HG02588 (cell line): ENCODE measurements around the gene RAI14.

Experiments used
- ATAC-seq: cut with Tn5 transposase; IDR thresholded peaks from one replicate; pipeline ENCODE4 v1.9.1; 2021; ENCODE audit warnings: mild to moderate bottlenecking, moderate library complexity; ENCODE audit not compliant: unreplicated experiment

RAI14 gene

DNA sequence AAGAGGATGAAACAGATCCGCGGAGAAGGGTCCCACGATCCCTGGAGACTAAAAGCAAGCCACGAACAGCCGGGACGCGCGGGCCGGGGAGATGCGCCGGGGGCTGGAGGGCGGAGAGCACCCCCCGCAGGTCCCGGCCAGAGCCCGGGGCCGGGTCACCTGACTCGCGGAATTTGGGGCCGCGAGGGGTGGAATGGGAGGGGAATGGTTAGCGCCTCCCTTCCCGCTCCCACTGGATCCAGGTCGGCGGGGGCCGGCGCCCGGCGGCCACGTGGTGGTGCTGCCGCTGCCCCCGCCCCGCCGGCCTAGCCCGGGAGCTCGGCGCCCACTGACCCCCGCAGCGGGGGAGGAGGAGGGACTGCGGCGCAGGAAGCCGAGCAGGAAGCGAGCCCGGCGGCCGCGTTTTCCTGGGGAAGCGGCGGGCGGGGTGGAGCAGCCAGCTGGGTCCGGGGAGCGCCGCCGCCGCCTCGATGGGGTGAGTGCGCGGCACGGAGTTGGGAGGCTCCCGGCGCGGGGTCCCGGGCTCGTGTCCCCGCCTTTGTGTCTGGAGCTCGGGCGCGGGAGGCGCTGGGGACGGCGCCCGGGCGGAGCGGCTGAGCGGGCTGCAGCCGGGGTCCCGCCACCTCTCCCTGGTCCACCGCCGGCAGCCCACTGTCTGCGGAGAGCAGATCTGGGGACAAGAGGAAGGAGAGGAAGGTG is at the start of gene RAI14:
TSS of gene RAI14 (plus strand) at position 328 of the 699 bp plus-strand sequence. CDS start 30,592 bp downstream, outside the sequence.
- ATAC-seq = no peak

DNA sequence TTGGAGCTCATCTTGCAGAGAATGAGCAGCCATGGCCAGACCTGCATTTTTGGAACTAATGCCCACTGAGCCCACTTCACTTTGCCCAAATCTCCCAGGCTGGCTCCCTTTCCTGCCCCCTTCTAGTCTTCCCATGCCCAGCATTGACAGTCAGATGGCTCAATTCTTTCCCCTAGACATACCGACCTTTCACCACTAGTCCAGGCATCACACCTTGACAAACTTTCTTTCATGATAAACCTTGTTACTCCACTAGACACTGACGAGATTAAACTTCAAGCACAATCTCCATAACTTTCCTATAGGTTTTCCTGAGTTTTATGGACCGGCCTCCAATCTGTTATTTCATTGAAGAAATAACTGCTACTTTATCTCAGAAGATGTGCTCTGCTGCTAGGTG is 47.8 kb upstream of the RAI14 start:
- ATAC-seq = no peak

DNA sequence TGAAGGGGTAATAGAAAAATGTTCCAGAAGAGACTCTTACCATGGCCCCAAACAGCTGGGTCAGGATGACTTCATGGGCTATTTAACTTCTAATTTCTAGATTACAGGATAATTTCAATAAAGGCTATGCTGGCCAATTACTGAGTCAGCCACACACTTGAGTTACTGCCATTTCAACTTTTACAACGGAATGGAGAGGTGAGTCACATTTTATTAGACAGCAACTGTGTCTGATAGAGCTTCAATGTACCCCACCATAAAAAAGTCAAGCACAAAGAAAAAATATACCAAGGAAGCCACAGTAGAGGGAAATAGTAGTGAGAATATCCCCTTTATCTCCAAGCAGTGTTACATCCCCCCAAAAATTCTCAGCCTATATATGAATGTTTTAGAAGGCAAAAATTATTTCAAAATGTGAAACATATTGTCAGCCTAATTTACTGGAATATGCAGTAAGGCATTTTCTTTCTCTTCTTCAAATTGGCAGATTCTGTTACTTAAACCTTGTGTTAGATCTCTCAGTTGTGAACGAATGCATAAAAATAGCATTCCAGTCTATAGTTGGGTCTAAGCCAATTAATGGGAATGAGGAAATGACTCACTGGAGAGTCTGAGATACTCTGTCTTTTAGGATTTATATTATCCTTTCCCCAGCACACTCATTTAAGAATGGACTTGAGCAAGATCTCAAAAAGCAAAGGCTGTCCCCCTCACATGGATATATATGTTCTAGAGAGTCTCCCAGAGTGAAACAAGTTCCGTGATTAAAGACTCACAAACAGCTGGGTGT is 47.1 kb upstream of the RAI14 start:
- no peak for ATAC-seq

DNA sequence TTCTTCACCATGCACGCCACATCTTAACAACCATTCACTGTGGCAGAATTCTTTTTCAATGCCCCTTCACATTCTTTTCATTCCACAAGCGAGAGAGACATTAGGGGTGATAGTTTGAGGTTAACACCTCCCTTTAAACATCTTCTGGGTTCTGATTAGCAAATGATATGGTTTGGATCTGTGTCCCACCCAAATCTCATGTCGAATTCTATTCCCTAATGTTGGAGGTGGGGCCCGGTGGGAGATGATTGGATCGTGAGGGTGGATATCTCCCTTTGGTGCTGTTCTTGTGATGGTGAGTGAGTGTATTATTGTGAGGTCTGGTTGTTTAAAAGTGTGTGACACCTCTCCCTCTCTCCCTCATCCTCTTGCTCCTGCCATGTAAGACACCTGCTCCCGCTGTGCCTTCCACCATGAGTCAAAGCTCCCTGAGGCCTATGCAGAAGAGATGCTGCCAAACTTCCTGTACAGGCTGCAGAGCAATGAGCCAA is 46.1 kb upstream of the RAI14 start:
- no peak for ATAC-seq

DNA sequence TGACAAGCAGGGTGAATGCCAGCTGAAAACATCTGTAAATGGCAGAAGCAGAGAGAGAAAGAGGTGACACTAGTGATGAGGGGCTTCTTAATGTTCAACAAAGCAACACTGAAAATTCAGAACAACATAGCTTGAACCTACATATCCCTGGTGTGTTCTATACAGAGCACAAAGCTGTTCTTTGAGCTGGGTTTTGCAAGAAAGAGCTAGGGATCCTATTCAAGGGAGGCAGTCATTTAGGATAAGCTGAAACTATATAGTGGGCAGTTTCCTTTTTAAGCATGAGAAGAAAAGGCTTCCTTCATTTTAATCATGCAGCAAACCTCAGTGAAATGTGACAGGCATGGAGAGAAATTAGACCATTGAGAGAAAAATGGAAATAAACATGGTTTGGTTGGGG is 45.6 kb upstream of the RAI14 start:
- ATAC-seq = no peak

DNA sequence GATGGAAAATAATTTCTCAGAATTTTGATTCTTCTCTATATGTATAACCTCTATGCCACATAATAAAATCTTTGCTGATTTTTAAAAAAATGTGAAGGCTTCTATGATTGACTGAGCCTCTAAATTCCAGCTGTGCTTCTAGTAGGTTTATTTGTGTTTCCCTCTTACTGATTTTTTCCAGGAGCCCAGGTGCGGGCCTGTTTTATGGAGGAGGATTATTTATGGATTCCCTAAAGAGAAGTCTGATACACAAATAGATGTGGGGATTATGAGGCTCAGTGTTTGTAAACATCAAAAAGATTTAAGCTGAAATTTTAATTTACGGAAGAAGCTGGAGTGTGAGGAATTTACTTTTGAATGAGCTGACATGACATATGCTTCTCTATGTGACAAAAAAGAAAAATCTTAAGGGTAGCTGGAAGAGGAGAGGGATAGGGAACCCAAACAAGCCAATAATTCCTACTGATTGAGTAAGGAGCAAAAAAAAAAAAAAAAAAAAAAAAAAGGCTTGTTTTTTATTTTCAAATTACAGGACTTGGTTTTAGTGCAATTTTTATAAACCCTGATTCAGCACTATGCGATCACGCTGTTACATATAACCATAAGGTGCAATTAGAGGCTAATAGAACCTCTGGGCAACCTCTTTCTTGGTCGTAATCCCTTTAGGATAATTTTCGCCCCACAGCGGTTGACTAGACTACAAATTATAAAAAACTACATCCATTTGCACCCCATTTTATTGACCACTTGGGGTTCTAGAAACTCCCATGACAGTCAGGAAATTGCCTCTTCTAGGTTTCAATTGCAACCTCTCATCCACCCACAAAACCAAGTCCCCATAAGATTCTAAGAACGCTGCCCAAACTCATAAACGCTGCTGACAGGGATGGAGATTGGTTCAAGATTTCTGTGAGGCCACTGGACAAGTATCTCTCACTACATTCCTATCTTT is 44.4 kb upstream of the RAI14 start:
- no peak for ATAC-seq

DNA sequence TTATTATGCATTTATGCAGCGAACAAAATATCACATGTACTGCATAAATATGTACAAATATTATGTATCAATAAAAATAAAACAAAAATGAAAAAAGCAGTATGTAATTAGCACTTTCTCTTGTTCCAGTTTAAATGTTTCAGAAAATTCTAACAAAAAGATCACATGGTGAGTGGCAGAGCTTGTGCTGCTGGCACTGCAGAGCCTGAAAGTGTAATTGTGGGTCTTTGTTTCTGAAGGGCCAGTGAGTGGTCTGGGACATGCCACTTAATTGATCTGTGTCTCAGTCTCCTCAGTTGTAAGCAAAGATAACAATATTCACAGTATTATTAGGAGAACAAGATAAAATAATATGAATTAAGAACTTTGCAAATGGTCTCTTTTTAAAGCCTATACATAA is 39.5 kb upstream of the RAI14 start:
- ATAC-seq = no peak

DNA sequence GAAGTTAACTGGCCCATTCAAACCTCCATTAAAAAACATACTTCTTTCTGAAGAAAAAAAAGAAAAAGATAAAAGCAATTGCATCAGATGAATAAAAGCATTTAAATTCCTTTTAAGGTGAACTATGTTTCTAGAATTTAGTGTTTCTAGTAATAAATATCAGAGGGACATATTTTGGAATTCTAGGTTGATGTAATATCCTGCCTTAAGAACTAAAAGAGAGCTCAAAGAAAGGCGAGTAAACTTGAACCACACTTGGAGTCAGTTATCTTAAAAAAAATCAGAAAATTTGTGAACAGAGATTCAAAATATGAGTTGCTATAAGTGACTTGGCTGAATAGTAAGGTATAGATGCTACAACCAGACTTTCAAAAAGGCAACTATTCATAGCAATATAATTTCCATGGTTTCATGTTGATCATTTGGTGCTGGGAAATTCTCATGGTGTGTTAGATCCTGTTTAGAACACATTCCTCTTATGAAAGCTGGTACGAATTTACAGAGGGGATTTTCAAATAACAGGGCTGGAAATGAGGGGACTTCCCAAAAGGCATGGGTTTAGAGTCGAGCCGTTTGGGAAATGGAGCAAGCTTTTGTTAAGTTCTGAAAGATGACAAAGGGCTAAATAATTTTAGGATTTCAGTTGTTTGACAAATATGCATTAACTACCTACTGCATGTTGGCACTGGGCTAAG is 37.6 kb upstream of the RAI14 start:
- no peak for ATAC-seq

DNA sequence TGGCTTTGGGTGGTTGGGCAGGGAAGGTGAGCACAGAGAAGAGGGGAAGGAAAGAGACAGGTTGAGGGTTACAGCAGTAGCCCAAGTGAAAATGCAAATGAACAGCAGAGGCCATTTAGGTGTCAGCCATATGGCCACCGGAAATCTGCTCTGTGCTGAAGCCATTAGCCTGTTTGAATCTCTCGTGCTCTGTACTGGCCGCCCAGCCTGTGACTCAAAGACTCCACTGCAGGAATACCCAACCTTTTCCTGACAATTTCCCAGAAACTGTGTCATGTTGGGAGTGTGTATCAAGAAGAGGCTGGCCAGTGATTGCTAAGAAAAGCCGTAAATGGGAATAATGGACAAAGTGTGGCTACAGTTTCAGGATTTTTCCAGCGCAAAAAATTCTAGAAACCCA is 35.9 kb upstream of the RAI14 start:
- no peak for ATAC-seq

DNA sequence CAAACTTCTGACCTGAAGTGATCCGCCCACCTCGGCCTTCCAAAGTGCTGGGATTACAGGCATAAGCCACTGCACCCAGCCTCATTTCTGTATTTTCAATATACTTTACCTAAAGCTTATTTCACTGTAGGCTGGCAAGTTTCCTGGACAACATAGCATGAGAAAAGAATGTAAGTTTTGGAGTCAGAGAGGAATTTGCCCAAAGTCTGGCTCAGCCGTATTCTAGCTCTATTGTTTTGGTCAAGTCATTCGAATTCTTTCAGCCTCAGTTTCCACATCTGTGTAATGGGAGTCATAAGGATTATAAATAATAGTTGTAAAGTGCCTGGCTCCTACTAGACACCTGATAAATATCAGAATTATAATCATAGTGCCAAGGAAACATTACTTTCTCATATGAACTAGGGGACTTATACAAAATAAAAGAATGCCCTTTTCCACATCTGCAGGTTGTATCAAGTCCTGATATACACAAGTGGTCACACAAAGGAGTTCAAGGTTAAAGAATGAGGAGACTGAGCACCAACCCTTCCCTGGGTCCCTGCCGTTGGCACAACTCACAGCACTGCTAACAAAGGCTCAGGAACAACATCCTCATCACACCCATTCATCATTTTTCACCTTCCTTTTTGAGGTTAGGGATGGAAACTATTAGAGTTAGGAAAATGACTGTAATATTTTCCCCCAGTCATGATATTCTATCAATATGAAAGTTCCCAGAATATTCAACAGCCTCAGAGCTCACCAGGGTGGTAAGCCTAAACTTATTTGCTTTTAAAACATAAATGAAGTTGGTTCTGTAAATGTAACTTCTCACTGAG is 34.6 kb upstream of the RAI14 start:
- ATAC-seq = no peak

DNA sequence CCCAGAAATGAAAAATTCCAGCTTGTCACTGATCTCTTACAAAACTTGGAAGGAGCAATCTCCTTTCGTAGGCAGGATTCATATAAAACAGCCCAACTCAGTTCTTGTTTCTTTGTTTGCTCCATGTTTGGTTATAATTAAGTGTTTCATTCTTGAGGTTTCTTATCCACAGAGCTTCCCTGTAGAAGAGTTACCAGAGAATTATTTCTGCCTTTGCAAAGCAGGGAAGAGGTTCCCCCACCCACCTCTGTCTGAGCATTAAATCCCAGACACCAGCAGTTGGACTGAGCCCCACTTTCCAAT is 34.1 kb upstream of the RAI14 start:
- ATAC-seq = no peak

DNA sequence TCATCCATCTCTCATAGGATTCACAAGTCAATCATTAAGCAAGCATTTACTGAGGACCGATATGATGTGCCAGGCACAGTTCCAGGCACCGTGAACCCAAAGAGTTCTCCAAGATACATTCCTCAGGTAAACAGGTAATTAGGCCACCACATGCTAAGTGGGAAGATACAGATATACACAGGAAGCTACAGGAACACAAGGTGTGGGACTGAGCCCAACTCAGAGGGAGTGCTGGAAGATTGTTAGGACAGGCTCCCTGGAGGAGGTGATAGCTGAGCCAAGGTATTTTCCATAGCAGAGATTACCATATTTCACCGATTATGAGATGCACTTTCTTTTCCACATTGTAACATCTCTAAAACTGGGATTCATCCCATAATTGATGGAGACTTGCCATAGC is 31.4 kb upstream of the RAI14 start:
- no peak for ATAC-seq

DNA sequence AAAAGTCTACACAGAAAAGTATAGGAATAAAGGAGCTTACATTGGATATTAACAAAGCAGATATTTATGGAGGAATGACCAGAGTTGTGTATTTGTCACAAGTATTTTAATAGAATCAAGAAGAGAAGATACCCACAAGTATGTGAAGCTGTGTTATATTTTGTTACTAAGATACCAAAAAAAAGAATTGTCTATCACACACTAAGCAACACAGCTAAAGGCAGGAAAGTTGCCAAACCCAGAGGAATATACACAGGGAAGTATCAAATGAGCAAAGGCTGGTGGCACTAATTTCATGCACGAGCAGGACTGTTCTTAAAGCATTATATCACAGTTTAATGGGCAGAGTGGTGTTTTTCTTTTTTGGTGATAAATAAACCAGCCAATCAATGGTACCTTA is 30.9 kb upstream of the RAI14 start:
- ATAC-seq = no peak

DNA sequence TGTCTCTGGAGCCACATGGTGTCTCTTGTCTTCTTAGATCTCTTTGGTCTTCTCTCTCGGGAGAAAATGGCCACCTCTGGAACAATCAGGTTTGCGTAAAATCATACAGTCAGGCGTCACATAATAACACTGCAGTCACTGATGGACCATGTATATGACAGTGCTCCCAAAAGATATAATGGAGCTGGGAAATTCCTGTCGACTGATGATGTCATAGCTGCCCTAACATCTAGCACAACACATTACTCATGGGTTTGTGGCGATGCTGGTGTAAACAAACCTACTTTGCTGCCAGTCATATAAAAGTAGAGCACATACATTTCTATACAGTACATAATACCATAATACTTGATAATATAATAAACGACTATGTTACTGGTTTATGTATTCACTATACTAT is 30.1 kb upstream of the RAI14 start:
- ATAC-seq = no peak

DNA sequence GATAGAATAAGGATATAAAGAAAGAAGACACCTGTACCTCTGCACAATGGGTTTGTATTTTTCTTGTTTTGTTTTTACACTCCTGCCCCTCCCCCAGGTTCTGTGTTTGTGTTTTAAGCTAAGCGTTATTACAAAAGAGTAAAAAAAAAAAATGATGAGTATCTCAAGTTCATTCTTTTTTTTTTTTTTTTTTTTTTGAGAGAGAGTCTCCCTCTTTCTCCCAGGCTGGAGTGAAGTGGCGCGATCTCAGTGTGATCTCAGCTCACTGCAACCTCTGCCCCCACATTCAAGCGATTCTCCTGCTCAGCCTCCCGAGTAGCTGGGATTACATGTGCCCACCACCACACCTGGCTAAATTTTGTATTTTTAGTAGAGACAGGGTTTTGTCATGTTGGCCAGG is 29.4 kb upstream of the RAI14 start:
- ATAC-seq = no peak

DNA sequence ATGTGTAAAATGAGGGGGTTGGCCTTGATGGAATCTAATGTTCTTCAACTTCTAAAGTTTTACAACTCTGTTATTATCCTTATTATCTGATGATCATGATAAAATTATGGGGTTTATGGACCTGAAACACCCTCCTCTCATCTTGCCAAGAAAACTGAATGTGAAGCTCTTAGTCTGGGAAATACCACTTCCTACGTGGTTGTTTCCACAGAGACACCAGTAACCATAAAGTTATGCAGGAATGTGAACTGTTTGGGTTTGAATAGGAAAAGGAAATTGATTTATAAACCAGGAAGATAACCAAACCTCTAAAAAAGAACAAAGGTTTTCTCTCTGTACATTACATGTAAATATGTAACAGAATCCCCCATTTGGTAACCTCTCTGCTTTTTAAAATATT is 28.3 kb upstream of the RAI14 start:
- no peak for ATAC-seq

DNA sequence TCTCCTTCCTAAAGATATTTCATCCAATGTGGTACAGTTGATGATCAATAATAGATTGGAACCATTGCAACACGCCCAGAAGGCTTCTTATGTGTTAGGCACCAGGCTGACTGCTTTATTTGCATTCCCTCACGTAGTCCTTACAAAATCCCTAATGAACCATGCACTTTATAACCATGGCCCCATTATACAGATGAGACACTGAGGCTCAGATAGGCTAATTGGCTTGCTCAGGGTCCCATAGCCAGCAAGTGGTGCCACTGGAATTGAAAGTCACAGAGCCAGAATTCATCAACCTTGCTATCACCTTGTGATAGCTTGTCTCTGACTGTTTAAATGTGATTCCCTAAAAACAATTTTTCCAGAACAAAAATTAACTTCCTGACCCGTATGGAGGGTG is 27.8 kb upstream of the RAI14 start:
- no peak for ATAC-seq

DNA sequence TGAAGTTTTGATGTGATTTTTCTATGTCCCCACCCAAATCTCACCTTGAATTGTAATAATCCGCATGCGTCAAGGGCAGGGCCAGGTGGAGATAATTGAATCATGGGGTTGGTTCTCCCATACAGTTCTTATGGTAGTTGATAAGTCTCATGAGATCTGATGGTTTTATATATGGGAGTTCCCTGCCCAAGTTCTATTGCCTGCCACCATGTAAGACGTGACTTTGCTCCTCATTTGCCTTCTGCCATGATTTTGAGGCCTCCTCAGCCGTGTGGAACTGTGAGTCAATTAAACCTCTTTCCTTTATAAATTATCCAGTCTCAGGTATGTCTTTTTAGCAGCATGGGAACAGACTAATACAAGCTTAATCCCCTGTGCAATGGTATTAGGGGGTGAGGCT is 25.5 kb upstream of the RAI14 start:
- ATAC-seq = no peak

DNA sequence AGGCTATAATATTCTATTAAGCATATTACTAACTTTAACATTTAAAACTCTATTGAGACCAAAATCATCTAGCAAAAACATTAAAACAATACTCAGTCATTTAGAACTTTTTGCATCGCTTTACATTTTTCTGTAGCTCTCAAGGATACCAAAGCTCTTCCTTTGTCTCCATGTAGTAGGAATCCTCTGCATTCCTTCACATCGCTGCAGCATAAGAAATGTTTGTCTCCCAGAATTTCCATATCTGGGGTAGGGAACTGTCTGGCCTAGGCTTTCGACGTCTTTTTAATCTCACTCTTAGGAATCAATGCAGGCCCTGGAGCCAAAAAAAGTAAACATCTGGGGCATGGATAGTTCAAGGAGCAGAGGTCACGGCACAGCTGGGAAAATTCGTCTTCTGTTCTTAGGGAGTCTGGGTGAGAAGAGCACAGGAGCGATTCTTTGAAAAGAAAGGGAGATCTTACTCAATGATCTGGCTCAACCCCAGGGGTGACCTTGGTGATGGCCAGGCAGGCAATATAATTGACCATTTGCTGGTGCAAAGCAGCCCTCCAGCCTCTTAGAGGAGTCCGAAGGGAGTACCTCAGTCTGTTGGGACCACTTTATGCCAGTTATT is 23.2 kb upstream of the RAI14 start:
- no peak for ATAC-seq
